ENCODE data around the gene ADAMTS3. TPM values are rescaled to one million over a fixed set of nuclear protein-coding genes. Genes with fewer than 3 reads are reported as not detected.

Gene ADAMTS3
- total RNA-seq, 2 donors from 2014 or later: 5.8 to 13.0 TPM

DNA sequence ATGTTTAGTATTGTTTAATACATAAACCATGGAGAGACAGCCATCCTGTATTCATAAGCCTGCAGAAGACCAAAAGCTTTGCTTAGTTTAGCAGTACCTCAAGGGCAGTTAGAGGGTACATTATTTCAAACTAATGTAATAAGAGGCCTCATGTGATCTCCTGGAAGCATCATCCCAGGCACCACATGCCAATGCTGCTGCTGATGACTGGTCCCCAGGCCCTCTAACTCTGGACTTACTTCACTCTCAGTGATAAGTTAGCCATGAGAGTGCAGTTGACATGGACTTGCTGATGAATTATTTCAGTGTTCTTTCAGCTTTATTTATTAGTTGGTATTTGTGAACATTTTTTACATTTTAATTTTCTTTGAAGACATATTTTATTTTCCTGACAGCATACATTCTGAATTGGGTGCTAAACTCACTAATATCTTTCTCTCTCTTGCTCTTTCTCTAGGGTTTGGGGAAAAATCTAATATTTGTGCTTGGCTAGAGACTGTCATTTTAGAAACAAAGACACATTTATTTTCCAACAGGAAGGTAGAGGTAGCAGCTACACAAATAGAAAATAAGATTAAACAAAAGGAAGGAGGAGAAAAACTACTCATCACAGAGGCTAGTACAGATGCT lies 329.4 kb downstream of the ADAMTS3 start:
- H3K9me3 ChIP-seq (ENCODE audit: control insufficient read depth, low read length): peaks cover 10% of the 10 kb centered on the region
- H3K27ac Mint-ChIP-seq: no peak overlapping the region
- no peaks in the 10 kb centered on the region for H3K27me3 ChIP-seq (ENCODE audit: control insufficient read depth, insufficient read depth, low read length, poor library complexity, severe bottlenecking)
- H3K4me3 ChIP-seq (ENCODE audit: low read length): no peak overlapping the region
- H3K36me3 Mint-ChIP-seq (ENCODE audit: low read depth): no peaks in the 10 kb centered on the region
- TF ChIP-seq, protein P1, sequence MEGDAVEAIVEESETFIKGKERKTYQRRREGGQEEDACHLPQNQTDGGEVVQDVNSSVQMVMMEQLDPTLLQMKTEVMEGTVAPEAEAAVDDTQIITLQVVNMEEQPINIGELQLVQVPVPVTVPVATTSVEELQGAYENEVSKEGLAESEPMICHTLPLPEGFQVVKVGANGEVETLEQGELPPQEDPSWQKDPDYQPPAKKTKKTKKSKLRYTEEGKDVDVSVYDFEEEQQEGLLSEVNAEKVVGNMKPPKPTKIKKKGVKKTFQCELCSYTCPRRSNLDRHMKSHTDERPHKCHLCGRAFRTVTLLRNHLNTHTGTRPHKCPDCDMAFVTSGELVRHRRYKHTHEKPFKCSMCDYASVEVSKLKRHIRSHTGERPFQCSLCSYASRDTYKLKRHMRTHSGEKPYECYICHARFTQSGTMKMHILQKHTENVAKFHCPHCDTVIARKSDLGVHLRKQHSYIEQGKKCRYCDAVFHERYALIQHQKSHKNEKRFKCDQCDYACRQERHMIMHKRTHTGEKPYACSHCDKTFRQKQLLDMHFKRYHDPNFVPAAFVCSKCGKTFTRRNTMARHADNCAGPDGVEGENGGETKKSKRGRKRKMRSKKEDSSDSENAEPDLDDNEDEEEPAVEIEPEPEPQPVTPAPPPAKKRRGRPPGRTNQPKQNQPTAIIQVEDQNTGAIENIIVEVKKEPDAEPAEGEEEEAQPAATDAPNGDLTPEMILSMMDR (conservative IDR thresholded peaks at IDR 0.05): no peak
- no peak overlapping the region for H3K9ac ChIP-seq (ENCODE audit: extremely low read depth, low read length, poor library complexity, severe bottlenecking)
- no peaks in the 10 kb centered on the region for H3K36me3 ChIP-seq (ENCODE audit: control insufficient read depth, insufficient read depth, low read length)
- peaks cover 21% of the 10 kb centered on the region for H3K9me3 Mint-ChIP-seq
- H3K4me1 ChIP-seq (ENCODE audit: control insufficient read depth, insufficient read depth, low read length): no peaks in the 10 kb centered on the region
- no peaks in the 10 kb centered on the region for H3K4me1 Mint-ChIP-seq
- no peak overlapping the region for H3K4me3 Mint-ChIP-seq
- H3K27me3 Mint-ChIP-seq (ENCODE audit: insufficient read depth): no peaks in the 10 kb centered on the region
- no peak overlapping the region for H3K27ac ChIP-seq (ENCODE audit: low read depth, low read length)
- no peak for DNase-seq
